ENCODE measurements around the gene LNP1.

LNP1 gene

DNA sequence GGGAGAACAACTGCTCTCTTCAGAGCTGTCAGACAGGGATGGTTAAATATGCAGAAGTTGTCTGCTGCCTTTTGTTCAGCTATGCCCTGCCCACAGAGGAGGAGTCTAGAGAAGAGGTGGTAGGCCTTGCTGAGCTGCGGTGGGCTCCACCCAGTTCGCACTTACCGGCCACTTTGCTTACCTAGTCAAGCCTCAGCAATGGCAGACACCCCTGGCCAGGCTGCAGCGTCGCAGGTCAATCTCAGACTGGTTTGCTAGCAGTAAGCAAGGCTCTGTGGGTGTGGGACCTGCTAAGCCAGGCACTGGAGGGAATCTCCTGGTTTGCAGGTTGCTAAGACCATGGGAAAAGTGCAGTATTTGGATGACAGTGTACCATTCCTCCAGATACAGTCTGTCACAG, 78.7 kb downstream of the LNP1 start:
- no peak overlapping the region for H3K9ac ChIP-seq (ENCODE audit: low read length)
- H4K20me1 ChIP-seq (ENCODE audit: low read depth, low read length), result no peaks in the 10 kb centered on the region
- no peak overlapping the region for H3K4me2 ChIP-seq (ENCODE audit: low read depth, low read length, poor library complexity, severe bottlenecking)
- no peaks in the 10 kb centered on the region for H3K27me3 ChIP-seq (ENCODE audit: low read length)
- no peak overlapping the region for H2AFZ ChIP-seq (ENCODE audit: low read depth, low read length, severe bottlenecking)
- H3K36me3 ChIP-seq (ENCODE audit: low read length), result no peaks in the 10 kb centered on the region
- TF ChIP-seq, protein P1, sequence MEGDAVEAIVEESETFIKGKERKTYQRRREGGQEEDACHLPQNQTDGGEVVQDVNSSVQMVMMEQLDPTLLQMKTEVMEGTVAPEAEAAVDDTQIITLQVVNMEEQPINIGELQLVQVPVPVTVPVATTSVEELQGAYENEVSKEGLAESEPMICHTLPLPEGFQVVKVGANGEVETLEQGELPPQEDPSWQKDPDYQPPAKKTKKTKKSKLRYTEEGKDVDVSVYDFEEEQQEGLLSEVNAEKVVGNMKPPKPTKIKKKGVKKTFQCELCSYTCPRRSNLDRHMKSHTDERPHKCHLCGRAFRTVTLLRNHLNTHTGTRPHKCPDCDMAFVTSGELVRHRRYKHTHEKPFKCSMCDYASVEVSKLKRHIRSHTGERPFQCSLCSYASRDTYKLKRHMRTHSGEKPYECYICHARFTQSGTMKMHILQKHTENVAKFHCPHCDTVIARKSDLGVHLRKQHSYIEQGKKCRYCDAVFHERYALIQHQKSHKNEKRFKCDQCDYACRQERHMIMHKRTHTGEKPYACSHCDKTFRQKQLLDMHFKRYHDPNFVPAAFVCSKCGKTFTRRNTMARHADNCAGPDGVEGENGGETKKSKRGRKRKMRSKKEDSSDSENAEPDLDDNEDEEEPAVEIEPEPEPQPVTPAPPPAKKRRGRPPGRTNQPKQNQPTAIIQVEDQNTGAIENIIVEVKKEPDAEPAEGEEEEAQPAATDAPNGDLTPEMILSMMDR (IDR thresholded peaks at IDR 0.05; ENCODE audit: insufficient read depth, low read length, poor library complexity, severe bottlenecking), result no peak
- no peak for TF ChIP-seq EZH2phosphoT487 (conservative IDR thresholded peaks at IDR 0.05; ENCODE audit: low read length)
- no peak overlapping the region for H3K4me3 ChIP-seq (ENCODE audit: insufficient read depth, low read length, poor library complexity, severe bottlenecking)
- no peaks in the 10 kb centered on the region for H3K9me3 ChIP-seq (ENCODE audit: insufficient read depth, low read length)
- H3F3A ChIP-seq (ENCODE audit: insufficient read depth), result no peaks in the 10 kb centered on the region
- no peak overlapping the region for H3K27ac ChIP-seq (ENCODE audit: low read depth, low read length)
- no peaks in the 10 kb centered on the region for H3K79me2 ChIP-seq (ENCODE audit: insufficient read depth, low read length)
- no peaks in the 10 kb centered on the region for H3K9me2 ChIP-seq (replicated peaks; ENCODE audit: insufficient read depth, low read length)

DNA sequence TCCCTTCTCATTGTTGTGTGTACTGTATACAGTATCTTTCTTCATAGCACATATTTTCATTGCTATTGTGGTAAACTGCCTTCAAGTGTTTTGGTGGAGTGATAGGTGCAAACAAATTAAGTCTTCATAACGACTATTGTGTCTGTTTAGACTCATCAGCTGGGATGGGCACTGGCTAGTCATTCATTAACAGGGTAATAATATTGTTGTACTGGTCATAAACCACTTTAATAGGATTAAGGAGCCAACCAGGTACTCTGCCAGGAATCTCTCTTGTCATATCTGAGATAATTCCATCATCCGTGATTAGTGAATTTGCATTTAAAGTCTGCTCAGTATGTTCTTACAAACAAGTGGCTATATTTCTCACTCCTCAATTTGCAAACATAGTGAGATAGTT, 80.8 kb downstream of the LNP1 start:
- no peaks in the 10 kb centered on the region for H4K20me1 ChIP-seq (ENCODE audit: low read depth, low read length)
- H3K27ac ChIP-seq (ENCODE audit: low read depth, low read length), result no peak overlapping the region
- H3F3A ChIP-seq (ENCODE audit: insufficient read depth), result no peaks in the 10 kb centered on the region
- H3K9me3 ChIP-seq (ENCODE audit: insufficient read depth, low read length), result no peaks in the 10 kb centered on the region
- H3K36me3 ChIP-seq (ENCODE audit: low read length), result no peaks in the 10 kb centered on the region
- H3K9ac ChIP-seq (ENCODE audit: low read length), result no peak overlapping the region
- no peak overlapping the region for H3K4me2 ChIP-seq (ENCODE audit: low read depth, low read length, poor library complexity, severe bottlenecking)
- no peaks in the 10 kb centered on the region for H3K27me3 ChIP-seq (ENCODE audit: low read length)
- no peak overlapping the region for H2AFZ ChIP-seq (ENCODE audit: low read depth, low read length, severe bottlenecking)
- no peak for TF ChIP-seq EZH2phosphoT487 (conservative IDR thresholded peaks at IDR 0.05; ENCODE audit: low read length)
- TF ChIP-seq, protein P1 (IDR thresholded peaks at IDR 0.05; ENCODE audit: insufficient read depth, low read length, poor library complexity, severe bottlenecking), result no peak
- H3K79me2 ChIP-seq (ENCODE audit: insufficient read depth, low read length), result no peaks in the 10 kb centered on the region
- H3K9me2 ChIP-seq (replicated peaks; ENCODE audit: insufficient read depth, low read length), result no peaks in the 10 kb centered on the region
- no peak overlapping the region for H3K4me3 ChIP-seq (ENCODE audit: insufficient read depth, low read length, poor library complexity, severe bottlenecking)

DNA sequence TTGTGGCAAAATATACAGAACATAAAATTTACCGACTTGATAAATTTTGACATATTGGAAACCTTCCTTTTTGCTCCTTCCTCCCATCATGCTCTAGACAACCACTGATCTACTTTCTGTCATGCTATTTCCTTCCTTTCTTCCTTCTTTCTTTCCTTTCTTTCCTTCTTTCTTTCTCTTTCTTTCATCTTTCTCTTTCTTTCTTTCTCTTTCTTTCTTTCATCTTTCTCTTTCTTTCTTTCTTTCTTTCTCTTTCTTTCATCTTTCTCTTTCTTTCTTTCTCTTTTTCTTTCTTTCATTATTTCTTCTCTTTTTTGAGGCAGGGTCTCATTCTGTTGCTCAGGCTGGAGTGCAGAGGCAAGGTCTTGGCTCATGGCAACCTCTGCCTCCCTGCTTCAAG, 82.2 kb downstream of the LNP1 start:
- TF ChIP-seq, protein P1 (IDR thresholded peaks at IDR 0.05; ENCODE audit: insufficient read depth, low read length, poor library complexity, severe bottlenecking), result no peak
- H3K79me2 ChIP-seq (ENCODE audit: insufficient read depth, low read length), result no peaks in the 10 kb centered on the region
- H3K9me3 ChIP-seq (ENCODE audit: insufficient read depth, low read length), result no peaks in the 10 kb centered on the region
- H3K9me2 ChIP-seq (replicated peaks; ENCODE audit: insufficient read depth, low read length), result no peaks in the 10 kb centered on the region
- H3K36me3 ChIP-seq (ENCODE audit: low read length), result no peaks in the 10 kb centered on the region
- H3K27me3 ChIP-seq (ENCODE audit: low read length), result no peaks in the 10 kb centered on the region
- no peaks in the 10 kb centered on the region for H4K20me1 ChIP-seq (ENCODE audit: low read depth, low read length)
- H3K4me3 ChIP-seq (ENCODE audit: insufficient read depth, low read length, poor library complexity, severe bottlenecking), result no peak overlapping the region
- H3K27ac ChIP-seq (ENCODE audit: low read depth, low read length), result no peak overlapping the region
- no peak overlapping the region for H2AFZ ChIP-seq (ENCODE audit: low read depth, low read length, severe bottlenecking)
- H3K4me2 ChIP-seq (ENCODE audit: low read depth, low read length, poor library complexity, severe bottlenecking), result no peak overlapping the region
- H3F3A ChIP-seq (ENCODE audit: insufficient read depth), result no peaks in the 10 kb centered on the region
- H3K9ac ChIP-seq (ENCODE audit: low read length), result no peak overlapping the region

DNA sequence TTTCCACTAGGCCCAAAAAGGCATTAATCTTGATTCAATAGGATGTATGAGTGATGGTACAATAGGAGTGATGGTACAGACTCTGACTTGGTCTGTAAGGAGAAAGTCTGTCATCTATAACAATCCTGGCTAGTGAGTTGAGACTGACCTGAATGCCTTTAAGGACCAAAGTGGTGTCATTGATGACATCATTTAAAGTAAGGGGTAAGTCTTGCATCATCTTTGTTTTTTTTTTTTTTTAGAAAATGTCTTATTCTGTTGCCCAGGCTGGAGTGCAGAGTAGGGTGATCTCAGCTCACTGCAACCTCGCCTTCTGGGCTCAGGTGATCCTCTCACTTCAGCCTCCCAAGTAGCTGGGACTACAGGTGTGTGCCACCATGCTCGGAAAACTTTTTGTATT, 85.5 kb downstream of the LNP1 start:
- H3F3A ChIP-seq (ENCODE audit: insufficient read depth), result no peaks in the 10 kb centered on the region
- H3K9me2 ChIP-seq (replicated peaks; ENCODE audit: insufficient read depth, low read length), result no peaks in the 10 kb centered on the region
- H3K79me2 ChIP-seq (ENCODE audit: insufficient read depth, low read length), result no peaks in the 10 kb centered on the region
- no peak overlapping the region for H3K9ac ChIP-seq (ENCODE audit: low read length)
- no peaks in the 10 kb centered on the region for H3K9me3 ChIP-seq (ENCODE audit: insufficient read depth, low read length)
- H3K27ac ChIP-seq (ENCODE audit: low read depth, low read length), result no peak overlapping the region
- H3K27me3 ChIP-seq (ENCODE audit: low read length), result no peaks in the 10 kb centered on the region
- H3K4me2 ChIP-seq (ENCODE audit: low read depth, low read length, poor library complexity, severe bottlenecking), result no peak overlapping the region
- H4K20me1 ChIP-seq (ENCODE audit: low read depth, low read length), result no peaks in the 10 kb centered on the region
- no peak overlapping the region for H3K4me3 ChIP-seq (ENCODE audit: insufficient read depth, low read length, poor library complexity, severe bottlenecking)
- no peaks in the 10 kb centered on the region for H3K36me3 ChIP-seq (ENCODE audit: low read length)
- TF ChIP-seq, protein P1 (IDR thresholded peaks at IDR 0.05; ENCODE audit: insufficient read depth, low read length, poor library complexity, severe bottlenecking), result no peak
- no peak for TF ChIP-seq EZH2phosphoT487 (conservative IDR thresholded peaks at IDR 0.05; ENCODE audit: low read length)
- H2AFZ ChIP-seq (ENCODE audit: low read depth, low read length, severe bottlenecking), result no peak overlapping the region

Data from SU-DHL-6 (cell line).